Measurements from ENCODE around the gene SBNO2.
A peak's percentile ranks its signal among the peaks of the same experiment; 100 is the strongest.
"Not testable (repeated sequence)": the region's sequence is repeated elsewhere in the genome, so short reads cannot be mapped to it uniquely, and the experiment has no call there.

The SBNO2 gene

DNA sequence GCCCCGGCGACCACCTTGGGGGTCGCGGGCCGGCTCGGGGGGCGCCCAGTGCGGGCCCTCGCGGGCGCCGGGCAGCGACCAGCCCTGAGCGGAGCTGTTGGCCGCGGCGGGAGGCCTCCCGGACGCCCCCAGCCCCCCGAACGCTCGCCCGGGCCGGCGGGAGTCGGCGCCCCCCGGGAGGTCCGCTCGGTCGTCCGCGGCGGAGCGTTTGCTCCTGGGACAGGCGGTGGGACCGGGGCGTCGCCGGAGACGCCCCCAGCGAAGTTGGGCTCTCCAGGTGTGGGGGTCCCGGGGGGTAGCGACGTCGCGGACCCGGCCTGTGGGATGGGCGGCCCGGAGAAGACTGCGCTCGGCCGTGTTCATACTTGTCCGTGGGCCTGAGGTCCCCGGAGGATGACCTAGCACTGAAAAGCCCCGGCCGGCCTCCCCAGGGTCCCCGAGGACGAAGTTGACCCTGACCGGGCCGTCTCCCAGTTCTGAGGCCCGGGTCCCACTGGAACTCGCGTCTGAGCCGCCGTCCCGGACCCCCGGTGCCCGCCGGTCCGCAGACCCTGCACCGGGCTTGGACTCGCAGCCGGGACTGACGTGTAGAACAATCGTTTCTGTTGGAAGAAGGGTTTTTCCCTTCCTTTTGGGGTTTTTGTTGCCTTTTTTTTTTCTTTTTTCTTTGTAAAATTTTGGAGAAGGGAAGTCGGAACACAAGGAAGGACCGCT is 32.2 kb upstream of the SBNO2 start:
- DNase-seq, result no peak

- peak; percentile 100 for DNase-seq
Measured at GRCh38 chr19:1205114-1206099, 31.3 kb upstream of the SBNO2 start, which contains the start of gene STK11. Gene STK11 (plus strand): TSS chr19:1205778. CDS start chr19:1206914, 1,136 bp downstream.

DNA sequence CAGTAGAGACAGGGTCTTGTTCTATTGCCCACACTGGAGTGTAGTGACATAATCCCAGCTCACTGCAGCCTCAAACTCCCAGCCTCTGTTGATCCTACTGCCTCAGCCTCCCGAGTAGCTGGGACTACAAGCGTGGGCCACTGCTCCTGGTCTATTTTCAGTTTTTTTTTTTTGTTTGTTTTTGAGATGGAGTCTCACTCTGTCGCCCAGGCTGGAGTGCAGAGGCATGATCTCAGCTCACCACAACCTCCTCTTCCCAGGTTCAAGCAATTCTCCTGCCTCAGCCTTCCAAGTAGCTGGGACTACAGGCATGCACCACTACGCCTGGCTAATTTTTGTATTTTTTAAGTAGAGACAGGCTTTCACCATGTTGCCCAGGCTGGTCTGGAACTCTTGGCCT is 26.5 kb upstream of the SBNO2 start:
- not testable (repeated sequence) for DNase-seq

DNA sequence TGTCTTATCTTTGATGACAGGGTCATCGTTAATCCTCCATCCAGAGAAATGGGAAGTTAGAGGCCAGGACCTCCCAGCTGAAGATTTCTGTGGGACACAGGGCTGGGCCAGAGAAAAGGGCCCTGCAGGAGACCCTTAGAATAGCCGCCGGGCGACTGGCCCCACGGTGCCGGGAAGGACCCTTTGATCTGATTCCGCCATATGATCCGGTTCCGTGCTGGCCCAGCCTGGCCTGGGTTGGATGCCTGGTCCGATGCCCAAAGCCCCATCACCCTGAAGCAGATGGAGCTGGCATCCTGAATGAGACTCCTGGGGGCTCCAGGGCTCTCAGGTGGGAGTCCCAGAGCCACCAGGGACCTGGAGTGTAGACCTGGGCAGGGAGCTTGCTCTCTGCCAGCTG is 25.5 kb upstream of the SBNO2 start:
- no peak for DNase-seq

DNA sequence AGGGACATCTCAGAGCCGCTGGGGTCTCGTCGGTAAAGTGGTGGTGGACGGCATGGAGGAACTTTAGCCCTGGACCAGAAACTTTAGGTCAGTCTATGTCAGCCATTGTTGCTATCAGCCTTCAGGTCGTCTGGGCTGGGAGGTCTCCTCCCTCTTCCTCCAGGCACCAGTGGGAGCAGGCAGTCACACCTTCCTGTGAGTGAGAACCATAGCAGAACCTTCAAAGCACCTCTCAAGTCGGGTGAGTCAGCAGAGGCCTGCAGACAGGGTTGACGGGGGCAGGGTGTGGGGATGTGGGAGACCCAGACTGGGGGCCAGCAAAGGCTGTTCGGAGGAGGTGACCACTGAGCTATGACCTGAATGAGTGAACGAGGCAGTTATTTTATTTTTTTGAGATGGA is 15.4 kb upstream of the SBNO2 start:
- DNase-seq, result peak; percentile 66

DNA sequence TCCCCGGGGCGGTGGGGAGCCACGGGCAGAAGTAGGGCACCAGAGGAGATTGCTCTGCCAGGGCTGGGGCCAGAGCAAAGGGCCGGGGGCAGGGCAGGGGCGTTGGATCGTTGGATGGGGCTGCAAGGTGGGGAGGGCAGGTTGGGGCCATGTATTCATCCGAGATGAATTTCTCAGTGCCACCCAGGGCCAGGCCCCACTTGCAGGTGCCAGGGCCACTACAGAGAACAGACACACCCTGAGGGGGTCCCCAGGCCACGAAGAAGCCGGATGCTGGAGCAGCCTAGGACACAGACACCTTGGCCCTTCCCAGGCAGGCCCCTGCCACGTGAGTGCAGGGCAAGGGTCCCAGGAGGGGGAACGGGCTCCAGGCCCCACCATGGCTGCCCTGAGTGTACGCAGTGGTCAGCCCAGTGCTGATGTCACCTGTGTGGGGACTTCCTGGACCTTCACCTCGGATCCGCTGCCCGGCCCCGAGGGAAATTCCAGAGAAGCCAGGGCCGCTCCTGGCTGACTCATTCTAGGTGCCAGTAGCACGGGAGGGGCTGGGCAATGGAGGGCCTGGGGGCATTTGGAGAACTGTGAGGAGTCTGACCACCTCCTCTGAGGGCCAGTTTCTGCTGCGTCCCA is 9.6 kb upstream of the SBNO2 start:
- DNase-seq, result no peak

DNA sequence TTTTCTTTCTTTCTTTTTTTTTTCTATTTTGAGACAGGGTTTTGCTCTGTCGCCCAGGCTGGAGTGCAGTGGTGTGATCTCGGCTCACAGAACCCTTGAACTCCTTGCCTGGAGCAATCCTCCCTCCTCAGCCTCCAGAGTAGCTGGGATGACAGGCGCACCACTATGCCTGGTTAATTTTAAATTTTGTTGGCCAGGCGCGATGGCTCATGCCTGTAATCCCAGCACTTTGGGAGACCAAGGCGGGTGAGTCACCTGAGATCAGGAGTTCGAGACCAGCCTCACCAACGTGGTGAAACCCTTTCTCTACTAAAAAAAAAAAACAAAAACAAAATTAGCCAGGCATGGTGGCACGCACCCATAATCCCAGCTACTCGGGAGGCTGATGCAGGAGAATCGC is 8.7 kb upstream of the SBNO2 start:
- DNase-seq, result no peak

DNA sequence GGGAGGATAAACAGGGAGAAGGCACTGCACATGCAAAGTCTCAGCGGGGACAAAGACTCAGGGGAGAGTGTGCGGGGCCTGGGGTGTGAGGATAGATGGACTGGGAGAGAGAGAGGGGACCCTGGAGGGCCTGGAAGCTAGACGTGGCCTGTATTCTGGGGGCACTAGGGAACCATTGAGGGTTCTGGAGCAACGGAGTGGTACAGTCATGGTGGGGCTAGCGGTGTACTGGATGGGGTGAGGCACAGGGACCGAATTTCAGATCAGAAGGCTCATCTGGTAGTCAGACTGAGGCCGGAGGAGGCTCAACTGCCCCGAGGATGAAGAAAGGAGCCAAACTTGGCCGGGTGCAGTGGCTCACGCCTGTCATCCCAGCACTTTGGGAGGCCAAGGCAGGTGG is 8.0 kb upstream of the SBNO2 start:
- no peak for DNase-seq

DNA sequence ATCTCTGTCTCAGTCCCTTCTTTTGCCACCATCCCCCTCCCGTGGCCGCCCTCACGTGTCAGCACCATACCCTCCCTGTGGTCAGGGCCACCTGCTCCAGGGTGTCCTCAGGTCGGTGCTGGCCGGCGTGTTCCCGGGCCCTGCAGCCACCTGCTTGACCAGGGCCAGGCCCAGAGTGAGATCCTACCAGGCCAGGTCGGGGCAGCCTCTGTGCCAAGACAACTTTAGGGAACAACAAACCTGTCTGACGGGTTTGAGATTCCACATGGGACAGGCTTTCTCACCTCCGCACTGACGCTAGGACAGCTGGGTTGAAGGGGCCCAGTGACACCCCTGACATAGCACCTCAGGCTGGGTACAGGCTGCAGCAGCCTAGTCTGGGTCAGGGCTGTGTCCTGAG is 7.5 kb upstream of the SBNO2 start:
- DNase-seq, result no peak

DNA sequence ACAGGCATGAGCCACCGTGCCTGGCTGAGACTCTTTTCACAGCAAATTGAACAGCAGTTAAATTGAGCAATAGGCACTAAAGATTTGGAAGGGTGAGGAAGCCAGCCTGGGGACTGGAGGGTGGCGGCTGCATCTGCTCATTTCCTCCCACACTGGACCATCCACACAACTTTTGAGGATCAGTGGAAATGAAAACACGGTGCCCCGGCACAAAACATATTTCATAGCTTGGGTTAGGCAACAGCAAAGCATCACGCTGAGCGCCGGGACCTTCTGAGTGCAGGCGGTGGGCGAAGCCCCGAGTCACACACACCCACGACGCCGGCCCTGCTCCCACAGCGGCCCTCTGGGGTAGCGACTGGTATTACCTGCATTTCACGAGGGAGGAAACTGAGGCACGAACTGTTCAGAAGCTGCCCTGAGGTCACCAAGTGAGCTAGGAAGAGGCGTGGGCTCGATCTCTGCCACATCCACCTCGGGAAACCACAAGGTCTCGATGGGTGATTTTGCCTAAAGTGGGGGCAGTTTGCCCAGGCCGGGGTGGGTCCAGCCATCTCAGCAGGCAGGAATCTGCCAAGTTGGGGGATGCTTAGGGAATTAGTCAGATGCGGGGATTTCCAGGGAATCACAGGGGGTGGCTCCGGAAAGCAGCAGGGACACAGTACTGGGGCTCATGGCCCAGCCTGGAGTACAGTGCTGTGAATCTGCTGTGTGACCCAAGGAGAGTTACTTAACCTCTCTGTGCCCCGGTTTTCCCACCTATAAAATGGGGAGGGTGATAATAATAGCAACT is 3.5 kb upstream of the SBNO2 start:
- no peak for DNase-seq

DNA sequence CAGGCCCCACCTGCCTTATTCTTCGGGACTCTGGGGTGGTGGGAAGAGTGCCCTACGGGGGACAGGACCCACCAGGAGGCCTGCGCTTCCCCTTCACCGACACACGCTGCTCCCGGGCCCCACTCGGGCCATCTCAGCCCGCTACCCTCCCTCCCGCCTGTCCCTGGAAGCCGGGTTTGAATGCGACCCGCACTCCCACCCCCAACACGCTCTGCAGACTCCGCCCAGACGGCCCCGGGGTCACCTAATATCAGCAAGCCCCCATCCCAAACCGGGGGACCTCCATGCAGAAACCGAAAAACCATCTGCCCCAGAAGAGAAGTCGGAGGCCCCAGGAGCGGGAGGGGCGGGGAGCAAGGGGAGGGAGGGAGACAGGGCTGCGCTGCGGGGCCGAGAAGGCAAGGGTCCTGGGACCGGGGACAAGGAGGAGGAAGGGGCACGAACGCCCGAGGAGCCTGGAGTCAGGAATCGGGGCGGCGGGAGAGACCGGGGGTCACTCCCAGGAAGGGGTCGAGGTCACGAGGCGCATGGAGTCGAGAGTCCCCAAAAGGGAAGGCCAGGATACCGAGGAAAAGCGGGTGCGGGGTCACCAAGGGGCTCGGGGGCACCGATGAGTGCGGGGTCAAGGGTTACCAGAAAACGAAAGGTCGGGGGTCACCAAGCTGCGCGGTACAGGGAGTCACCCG is 766 bp downstream of the SBNO2 start:
- no peak for DNase-seq

GRCh38 chr19:1172353-1173158 is 1.5 kb downstream of the SBNO2 start:
- DNase-seq, result no peak

DNA sequence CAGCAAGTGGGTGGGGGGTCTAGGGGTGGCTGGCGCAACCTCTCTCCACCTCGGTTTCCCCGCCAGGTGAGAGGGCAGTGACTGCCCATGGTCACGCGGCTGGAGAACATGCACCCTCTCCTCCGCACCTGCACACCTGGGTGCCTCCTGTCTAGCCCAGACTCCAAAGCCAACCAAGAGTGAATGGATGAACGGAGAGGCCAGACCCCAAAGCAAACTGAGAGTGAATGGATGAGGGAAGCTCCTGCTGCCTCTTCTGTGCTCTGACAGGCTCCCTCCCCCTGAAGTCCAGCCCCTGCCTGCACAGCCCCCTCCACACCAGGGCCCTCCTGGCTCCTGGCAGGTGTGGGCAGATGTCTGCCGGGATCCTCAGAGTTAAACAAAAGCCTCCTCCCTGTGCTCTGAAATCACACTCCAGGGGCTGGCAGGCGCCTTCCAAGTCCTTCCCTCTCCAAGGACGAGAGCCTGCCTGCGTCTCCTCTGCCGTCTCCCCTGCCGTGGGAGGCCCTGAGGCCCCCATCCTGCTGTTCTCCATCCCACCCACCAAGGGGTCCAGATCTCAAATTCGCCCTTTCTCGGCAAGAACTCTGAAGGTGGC is 2.2 kb downstream of the SBNO2 start:
- no peak for DNase-seq

GRCh38 chr19:1170938-1171754 is 2.9 kb downstream of the SBNO2 start:
- no peak for DNase-seq

GRCh38 chr19:1169921-1170885 is 3.9 kb downstream of the SBNO2 start:
- no peak for DNase-seq

GRCh38 chr19:1169411-1169791 is 4.7 kb downstream of the SBNO2 start:
- DNase-seq, result no peak

GRCh38 chr19:1168572-1169410 is 5.3 kb downstream of the SBNO2 start:
- no peak for DNase-seq

Measured in activated CD4-positive, alpha-beta T cell treated with anti-CD3 and anti-CD28 coated beads, Interleukin-2, Interleukin-6, amounts not matched to agents 100 ng/mL and 50 ng/mL, durations not matched to agents 16 hours and 8 hours (primary cell).